RCC 7860 (cell line): ENCODE data around the gene MRPS16.
"Not testable (repeated sequence)": the region's sequence is repeated elsewhere in the genome, so short reads cannot be mapped to it uniquely, and the experiment has no call there.

Experiments used
- DNase-seq: peaks from one replicate; pipeline ENCODE4 v3.0.0-alpha.2; 2015; ENCODE audit warnings: low spot score
- FAIRE-seq: peaks from 2 replicates; lab custom pipeline; 2012; peaks lifted over from hg19 to GRCh38; lab: Jason Lieb, UNC

Gene MRPS16

GRCh38 chr10:73252445-73253224 lies at the start of gene MRPS16:
Gene MRPS16, minus strand, starts transcription at chr10:73252644. Its CDS starts 162 bp downstream, at chr10:73252482.
- FAIRE-seq = peak; percentile 83

GRCh38 chr10:73296946-73297345 lies 44.5 kb upstream of the MRPS16 start:
- no peak for DNase-seq
- FAIRE-seq = no peak

More at GRCh38 chr10:73252445-73253224, at the start of gene MRPS16:
- DNase-seq = peak; percentile 93

DNA sequence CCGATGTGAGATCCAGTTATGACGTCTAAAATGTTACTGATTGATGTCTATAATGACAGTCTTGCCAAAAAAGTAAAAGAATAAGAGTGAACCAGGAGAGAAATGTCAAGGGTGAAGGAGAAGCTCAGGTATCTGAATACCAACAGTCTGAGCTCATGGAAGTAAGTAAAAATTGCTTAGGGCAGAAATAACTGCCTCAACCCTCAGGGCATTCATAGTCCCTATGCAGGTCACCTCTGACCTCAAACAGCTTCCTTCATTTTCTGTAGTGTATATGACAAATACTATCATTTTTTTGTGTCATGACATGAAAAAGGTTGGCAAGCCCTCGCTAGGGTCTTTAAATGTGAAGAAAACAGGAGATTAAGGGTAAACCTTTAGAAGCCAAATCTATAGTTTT lies 41.0 kb upstream of the MRPS16 start:
- DNase-seq (no peak), FAIRE-seq (no peak)

DNA sequence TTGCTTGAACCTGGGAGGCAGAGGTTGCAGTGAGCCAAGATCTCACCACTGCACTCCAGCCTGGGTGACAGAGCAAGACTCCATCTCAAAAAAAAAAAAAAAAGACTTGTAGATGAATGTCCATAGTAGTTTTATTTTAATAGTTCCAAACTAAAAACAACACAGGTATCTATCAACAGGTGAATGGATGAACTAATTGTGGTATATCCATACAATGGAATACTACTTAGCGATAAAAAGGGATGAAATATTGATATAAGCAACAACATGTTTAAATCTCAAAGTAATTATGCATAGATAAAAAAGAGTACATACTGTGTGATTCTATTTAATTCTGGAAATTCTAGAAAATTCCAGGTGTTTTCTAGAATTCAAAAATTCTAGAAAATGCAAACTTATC lies 37.5 kb upstream of the MRPS16 start:
- DNase-seq (no peak), FAIRE-seq (no peak)

- DNase-seq (no peak), FAIRE-seq (no peak)
Observed at GRCh38 chr10:73287441-73287840, 35.0 kb upstream of the MRPS16 start.

DNA sequence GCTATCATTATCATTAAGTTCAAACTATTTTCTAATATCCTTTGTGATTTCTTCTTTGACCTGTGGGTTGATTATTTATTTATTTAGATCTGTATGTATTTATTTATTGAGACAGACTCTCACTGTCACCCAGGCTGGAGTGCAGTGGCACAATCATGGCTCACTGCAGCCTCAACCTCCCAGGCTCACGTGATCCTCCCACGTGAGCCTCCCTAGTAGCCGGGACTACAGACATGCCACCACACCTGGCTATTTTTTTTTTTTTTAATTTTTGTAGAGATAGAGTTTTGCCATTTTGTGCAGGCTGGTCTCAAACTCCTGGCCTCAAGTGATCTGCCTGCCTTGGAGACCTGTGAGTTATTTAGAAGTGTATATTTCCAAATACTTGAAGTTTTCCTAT lies 28.7 kb upstream of the MRPS16 start:
- FAIRE-seq = no peak
- DNase-seq = no peak

DNA sequence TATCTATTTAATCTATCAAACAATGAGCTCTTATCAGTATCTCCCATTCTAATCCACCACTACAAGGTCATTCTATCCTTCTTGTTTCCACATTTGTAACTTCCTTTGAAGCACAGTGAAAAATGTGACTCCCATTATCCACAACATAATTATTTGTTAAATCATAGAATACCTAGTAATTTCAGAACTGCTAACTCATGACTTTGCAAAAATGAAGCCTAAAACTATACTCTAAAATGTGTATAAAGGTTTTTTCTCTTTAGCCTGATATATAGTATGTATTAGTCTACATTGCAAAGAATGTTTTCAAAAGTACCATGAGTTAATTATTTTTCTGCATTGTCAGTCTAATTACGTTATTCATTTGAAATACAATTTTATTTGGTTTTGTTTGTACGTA lies 12.0 kb upstream of the MRPS16 start:
- no peak for DNase-seq
- FAIRE-seq = no peak

DNA sequence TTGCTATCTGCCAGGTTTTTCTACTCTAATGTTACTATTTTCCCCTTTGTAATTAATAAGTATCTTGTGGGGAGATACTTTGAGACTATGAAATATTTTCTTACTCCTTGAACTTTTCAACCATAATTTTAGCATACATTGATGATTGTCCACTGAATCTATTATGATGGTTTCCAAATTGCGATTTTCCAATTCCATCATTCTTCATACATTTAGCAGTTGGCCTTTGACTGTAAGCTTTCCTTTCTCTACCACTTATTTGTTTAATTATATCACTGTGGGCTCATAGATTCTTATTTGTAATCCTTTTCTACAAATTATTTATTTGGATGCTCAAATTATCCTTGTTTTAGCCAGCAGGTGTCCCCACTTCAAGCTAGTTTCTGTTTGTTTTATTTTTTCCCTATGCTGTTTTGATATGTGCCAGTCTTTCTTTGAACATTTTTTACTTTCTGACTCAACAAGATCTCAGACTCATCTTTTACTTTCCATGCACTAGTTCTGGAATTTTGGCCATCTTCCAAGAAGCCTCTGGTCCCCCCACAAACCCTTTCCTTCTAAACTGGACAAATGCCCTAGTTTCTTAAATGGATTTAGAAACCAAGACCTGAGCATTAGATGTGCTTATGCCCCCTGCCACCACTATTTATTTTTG lies 11.4 kb upstream of the MRPS16 start:
- FAIRE-seq = peak; percentile 60
- DNase-seq = peak; percentile 45

DNA sequence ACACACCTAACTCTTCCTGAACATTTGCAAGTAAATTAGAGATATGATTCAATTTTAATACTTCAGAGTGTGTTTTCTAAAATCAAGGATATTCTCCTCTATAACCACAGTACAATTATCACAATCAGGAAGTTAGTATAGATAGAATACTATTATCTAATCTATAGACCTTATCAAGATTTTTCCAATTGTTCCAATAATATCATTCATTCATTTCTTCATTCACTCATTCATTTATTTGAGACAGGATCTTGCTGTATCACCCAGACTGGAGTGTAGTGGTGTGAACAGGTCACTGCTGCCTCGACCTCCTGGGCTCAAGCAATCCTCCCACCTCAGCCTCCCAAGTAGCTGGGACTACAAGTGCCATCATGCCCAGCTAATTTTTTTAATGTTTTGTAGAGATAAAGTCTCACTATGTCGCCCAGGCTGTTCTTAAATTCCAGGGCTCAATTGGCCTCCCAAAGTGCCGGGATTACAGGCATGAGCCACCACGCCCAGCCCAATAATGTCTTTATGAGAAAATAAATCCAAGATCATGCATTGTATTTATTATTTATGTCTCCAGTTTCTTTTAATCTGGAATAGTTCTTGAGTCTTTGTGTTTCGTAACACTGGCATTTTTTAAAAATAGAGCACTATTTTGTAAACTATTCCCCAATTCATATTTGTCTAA lies 10.6 kb upstream of the MRPS16 start:
- DNase-seq = no peak
- no peak for FAIRE-seq

DNA sequence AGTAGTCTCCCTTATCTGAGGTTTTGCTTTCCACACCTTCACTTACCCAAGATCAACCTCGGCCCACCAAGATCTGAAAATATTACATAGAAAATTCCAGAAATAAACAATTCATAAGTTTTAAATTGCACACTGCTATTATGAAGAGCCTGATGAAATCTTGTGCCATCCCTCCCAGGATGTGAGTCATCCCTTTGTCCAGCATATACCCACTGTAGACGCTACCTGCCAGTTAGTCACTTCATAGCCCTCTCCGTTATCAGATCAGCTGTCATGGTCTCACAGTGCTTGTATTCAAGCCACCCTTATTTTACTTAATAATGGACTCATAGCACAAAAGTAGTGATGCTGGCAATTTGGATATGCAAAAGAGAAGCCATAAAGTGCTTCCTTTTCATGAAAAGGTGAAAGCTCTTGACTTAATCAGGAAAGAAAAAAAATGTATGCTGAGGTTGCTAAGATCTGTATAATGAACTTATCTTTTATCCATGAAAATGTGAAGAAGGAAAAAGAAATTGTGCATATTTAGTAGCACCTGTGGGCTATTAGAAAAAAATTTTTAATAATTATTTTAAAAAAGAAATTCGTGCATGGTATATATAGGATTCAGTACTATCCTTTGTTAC lies 9.8 kb upstream of the MRPS16 start:
- FAIRE-seq (peak; percentile 95), DNase-seq (peak; percentile 83)

DNA sequence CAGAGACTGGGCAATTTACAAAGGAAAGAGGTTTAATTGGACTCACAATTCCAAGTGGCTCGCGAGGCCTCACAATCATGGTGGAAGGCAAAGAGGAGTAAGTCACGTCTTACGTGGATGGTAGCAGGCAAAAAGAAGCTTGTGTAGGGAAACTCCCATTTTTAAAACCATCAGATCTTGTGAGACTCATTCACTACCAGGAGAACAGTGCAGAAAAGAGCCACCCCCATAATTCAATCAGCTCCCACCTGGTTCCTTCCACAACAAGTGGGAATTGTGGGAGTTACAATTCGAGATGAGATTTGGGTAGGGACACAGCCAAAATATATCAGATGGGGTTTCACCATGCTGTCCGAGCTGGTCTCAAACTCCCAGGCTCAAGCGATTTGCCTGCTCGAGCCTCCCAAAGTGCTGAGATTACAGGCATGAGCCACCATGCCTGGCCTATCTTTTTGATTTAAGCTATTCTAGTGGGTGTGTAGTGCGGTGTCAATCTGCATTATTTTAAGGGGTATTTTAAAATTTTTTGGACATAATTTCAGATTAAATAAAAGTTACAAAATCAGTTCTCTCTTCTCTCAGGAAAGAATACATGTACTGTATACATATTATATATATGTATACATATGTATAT lies 9.0 kb upstream of the MRPS16 start:
- no peak for DNase-seq
- FAIRE-seq = no peak

DNA sequence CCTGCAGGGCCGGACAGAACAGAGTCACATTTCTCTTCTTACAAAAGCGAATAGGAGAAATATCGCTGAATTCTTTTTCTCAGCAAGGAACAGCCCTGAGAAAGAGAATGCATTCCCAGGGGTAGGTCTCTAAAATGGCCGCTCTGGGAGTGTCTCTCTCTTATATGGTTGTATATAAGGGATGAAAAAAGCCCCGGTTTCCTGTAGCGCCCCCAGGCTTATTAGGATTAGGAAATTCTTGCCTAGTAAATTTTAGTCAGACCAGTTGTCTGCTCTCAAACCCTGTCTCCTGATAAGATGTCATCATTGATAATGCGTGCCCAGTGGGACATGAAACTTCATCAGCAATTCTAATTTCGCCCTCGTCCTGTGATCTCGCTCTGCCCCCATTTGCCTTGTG lies 6.2 kb upstream of the MRPS16 start:
- DNase-seq, FAIRE-seq: not testable (repeated sequence)

GRCh38 chr10:73253225-73253555 lies 746 bp upstream of the MRPS16 start:
- FAIRE-seq (no peak), DNase-seq (no peak)

DNA sequence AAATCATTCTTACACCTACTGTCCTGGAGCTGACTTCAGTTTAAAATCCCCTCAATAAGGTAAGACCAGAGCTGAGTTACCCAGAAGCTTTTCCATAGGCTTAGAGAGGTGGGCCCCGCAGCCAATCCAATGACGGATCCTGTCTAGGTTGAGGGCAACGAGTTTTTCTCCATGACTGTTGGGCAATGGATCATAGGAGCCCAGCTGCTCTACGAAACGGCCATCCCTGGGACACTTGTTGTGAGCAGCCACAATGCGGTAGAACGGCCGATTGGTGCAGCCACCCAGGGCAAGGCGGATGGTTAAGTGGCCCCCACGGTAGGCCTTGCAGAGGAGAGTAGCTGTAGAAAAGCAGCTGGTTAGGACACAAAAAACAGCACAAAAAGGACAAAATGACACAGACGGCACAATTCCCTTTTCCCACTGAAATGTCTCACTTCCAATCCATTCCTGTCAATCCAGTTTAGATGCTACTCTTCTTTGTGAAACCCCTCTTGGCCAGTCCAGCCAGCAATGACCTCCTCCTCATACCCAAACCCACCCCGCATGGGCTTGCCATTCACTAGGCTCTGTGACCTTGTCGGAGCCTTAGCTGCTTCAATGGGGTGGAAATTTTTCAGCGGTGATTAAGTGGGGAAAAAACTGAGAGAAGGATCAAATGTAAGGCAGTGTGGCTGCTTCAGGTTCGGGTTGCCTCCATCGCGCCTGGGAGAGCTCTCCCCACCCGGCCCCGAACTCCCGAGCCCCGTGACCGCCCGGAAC lies 580 bp downstream of the MRPS16 start:
- FAIRE-seq (no peak), DNase-seq (no peak)

- FAIRE-seq = no peak
- no peak for DNase-seq
Observed at GRCh38 chr10:73248259-73248724, 4.2 kb downstream of the MRPS16 start.

GRCh38 chr10:73247509-73248258 lies 4.8 kb downstream of the MRPS16 start:
- FAIRE-seq (no peak), DNase-seq (no peak)

- DNase-seq = peak; percentile 90
- FAIRE-seq = peak; percentile 14
Observed at GRCh38 chr10:73246646-73247508, 5.6 kb downstream of the MRPS16 start, which contains the start of gene DNAJC9. Gene DNAJC9, minus strand, starts transcription at chr10:73247255. Its CDS starts 66 bp downstream, at chr10:73247189.

DNA sequence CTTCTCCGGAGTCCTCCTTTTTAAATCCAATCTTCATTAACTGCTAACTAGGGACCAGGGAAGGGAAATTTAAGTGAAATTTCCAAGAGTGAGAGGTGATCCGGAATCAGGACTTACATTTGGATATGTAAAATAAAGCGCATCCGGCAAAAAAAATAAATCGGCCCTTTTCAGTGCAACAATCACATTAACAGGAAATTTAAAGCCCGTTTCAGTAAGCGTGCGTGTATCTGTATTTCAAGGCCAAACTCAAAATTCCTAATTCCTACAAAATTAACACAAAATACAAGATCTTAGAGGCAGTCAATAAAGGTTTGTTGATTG lies 6.2 kb downstream of the MRPS16 start:
- FAIRE-seq (no peak), DNase-seq (no peak)
